ENCODE results near the gene MMP1. TPM values are rescaled to one million over a fixed set of nuclear protein-coding genes. Genes with fewer than 3 reads are reported as not detected.

MMP1 gene
- total RNA-seq, 1 experiment from 2014 or later = not detected

- DNase-seq (ENCODE audit: low spot score) (no peak), ATAC-seq (no peak)
- no peak overlapping the region for H3K4me3 Mint-ChIP-seq
- POLR2A ChIA-PET = no interaction called here
- CTCF ChIA-PET = no interaction called here
- H3K9me3 Mint-ChIP-seq = no peaks in the 10 kb centered on the region
- no peak overlapping the region for H3K27ac Mint-ChIP-seq
- H3K4me1 Mint-ChIP-seq = no peaks in the 10 kb centered on the region
- TF ChIP-seq HMGXB4 (CRISPR knock-in tag; IDR thresholded peaks at IDR 0.05) (no peak), STAT6 (CRISPR knock-in tag; conservative IDR thresholded peaks at IDR 0.05; ENCODE audit: low read depth) (no peak), TEAD1 (CRISPR knock-in tag; IDR thresholded peaks at IDR 0.05) (no peak), ZNF138 (CRISPR knock-in tag; conservative IDR thresholded peaks at IDR 0.05) (no peak), CREM (CRISPR knock-in tag; IDR thresholded peaks at IDR 0.05) (no peak)
- H3K36me3 Mint-ChIP-seq = no peaks in the 10 kb centered on the region
- no peaks in the 10 kb centered on the region for H3K27me3 Mint-ChIP-seq (ENCODE audit: low read depth)
Observed at GRCh38 chr11:102799681-102800340, 1.9 kb upstream of the MMP1 start.

GRCh38 chr11:102794382-102794781 is 3.6 kb downstream of the MMP1 start:
- Mint-ChIP-seq H3K27ac (0 out of 2 replicates have a peak overlapping the region, but pooled peaks have one; percentile 76), H3K9me3 (no peaks in the 10 kb centered on the region), H3K4me1 (peaks cover 2% of the 10 kb centered on the region; the same call in 1 of the 2 replicates), H3K27me3 (ENCODE audit: low read depth) (no peaks in the 10 kb centered on the region), H3K4me3 (no peak overlapping the region), H3K36me3 (no peaks in the 10 kb centered on the region)
- POLR2A ChIA-PET = no interaction called here
- DNase-seq (ENCODE audit: low spot score) = peak; percentile 59
- TF ChIP-seq CTCF (IDR thresholded peaks at IDR 0.05) (peak; percentile 70), SMAD3 (CRISPR knock-in tag; IDR thresholded peaks at IDR 0.05; ENCODE audit: borderline replicate concordance) (no peak), ZSCAN18 (CRISPR knock-in tag; IDR thresholded peaks at IDR 0.05) (0 out of 2 replicates have a peak, but pooled peaks have one; percentile 21)
- CTCF ChIA-PET = interaction anchor here (0.7 to 2.4 kb wide), 7 partner anchors 13 to 275 kb away, joined by 3 to 11 read pairs (median 4); partner anchors contain the start of gene MMP10
- peak; percentile 100 for ATAC-seq

GRCh38 chr11:102793677-102794290 is 4.2 kb downstream of the MMP1 start:
- H3K4me3 Mint-ChIP-seq = no peak overlapping the region
- POLR2A ChIA-PET = no interaction called here
- CTCF ChIA-PET = interaction anchor here (1.4 to 2.1 kb wide), 3 partner anchors 13 to 148 kb away, joined by 4 to 8 read pairs (median 5); partner anchors contain the start of gene MMP10
- no peak overlapping the region for H3K27ac Mint-ChIP-seq
- peaks cover 2% of the 10 kb centered on the region; the same call in 1 of the 2 replicates for H3K4me1 Mint-ChIP-seq
- H3K36me3 Mint-ChIP-seq = no peaks in the 10 kb centered on the region
- no peaks in the 10 kb centered on the region for H3K27me3 Mint-ChIP-seq (ENCODE audit: low read depth)
- DNase-seq (ENCODE audit: low spot score) (no peak), ATAC-seq (no peak)
- H3K9me3 Mint-ChIP-seq = no peaks in the 10 kb centered on the region
- TF ChIP-seq PRDM15 (CRISPR knock-in tag; IDR thresholded peaks at IDR 0.05) (no peak), ZNF219 (CRISPR knock-in tag; IDR thresholded peaks at IDR 0.05; ENCODE audit: borderline replicate concordance) (no peak), RORB (CRISPR knock-in tag; IDR thresholded peaks at IDR 0.05) (no peak), USF1 (CRISPR knock-in tag; IDR thresholded peaks at IDR 0.05) (no peak), NFATC4 (CRISPR knock-in tag; IDR thresholded peaks at IDR 0.05) (no peak), KAT7 (CRISPR knock-in tag; IDR thresholded peaks at IDR 0.05; ENCODE audit: borderline replicate concordance) (no peak), HMGA2 (CRISPR knock-in tag; IDR thresholded peaks at IDR 0.05) (no peak), FOXP4 (CRISPR knock-in tag; IDR thresholded peaks at IDR 0.05) (no peak)

Data from WTC11 (cell line).